HEK293 (cell line): ENCODE results near the gene ATP6V0C.

Source experiments
- CTCF ChIA-PET: fragments of 350-600 bp; formaldehyde crosslinking; extraction: SDS; loops from one replicate; lab custom pipeline; 2021; ENCODE audit warnings: antibody characterized with exemption; lab: Yijun Ruan, JAX
- POLR2A ChIA-PET: fragments of 300-600 bp; formaldehyde crosslinking; extraction: SDS; loops from one replicate; lab custom pipeline; 2020; ENCODE audit warnings: antibody characterized with exemption, inconsistent platforms; lab: Yijun Ruan, JAX
- H3K27ac ChIP-seq: fragments of 200-500 bp; sonication (Bioruptor generic); 2 replicates; pipeline ENCODE4 v1.5.1; 2014; ENCODE audit warnings: low read depth, low read length, control low read depth, inconsistent platforms; ENCODE audit errors: extremely low read depth
- H3K36me3 ChIP-seq, 2 experiments: fragments of 200-500 bp in 1 of 2; sonication (Bioruptor generic) in 1 of 2; 1 replicate in 1 of 2; 2 replicates in 1 of 2; pipeline ENCODE4 v1.5.1; 2014 to 2017; ENCODE audit warnings: inconsistent platforms in 2 of 2, low read length in 2 of 2; ENCODE audit not compliant: control insufficient read depth in 2 of 2, insufficient read depth in 1 of 2
- H3K4me1 ChIP-seq: fragments of 200-500 bp; sonication (Bioruptor generic); 2 replicates; pipeline ENCODE4 v1.5.1; 2014; ENCODE audit warnings: mild to moderate bottlenecking, low read length, inconsistent platforms; ENCODE audit not compliant: control insufficient read depth, insufficient read depth
- H3K4me3 ChIP-seq: 2 replicates; pipeline ENCODE4 v1.5.1; 2011; ENCODE audit warnings: low read depth, mild to moderate bottlenecking, control low read depth, low read length, moderate library complexity
- H3K9me3 ChIP-seq: fragments of 200-500 bp; sonication (Bioruptor generic); 2 replicates; pipeline ENCODE4 v1.5.1; 2014; ENCODE audit warnings: low read depth, low read length, inconsistent platforms; ENCODE audit not compliant: control insufficient read depth, insufficient read depth
- BCL11B ChIP-seq: fragments of 450-650 bp; formaldehyde crosslinking; IDR thresholded peaks from 2 replicates; pipeline ENCODE4 v1.5.1; 2016; ENCODE audit warnings: low read depth, missing biosample characterization, missing genetic modification characterization
- HOXA7 ChIP-seq: sonication (generic); formaldehyde crosslinking; IDR thresholded peaks from 2 replicates; pipeline ENCODE4 v1.8.1; 2022; ENCODE audit warnings: missing genetic modification reagents, borderline replicate concordance
- IKZF3 ChIP-seq: fragments of 450-650 bp; IDR thresholded peaks from 2 replicates; pipeline ENCODE4 v1.5.0; 2018; ENCODE audit warnings: missing biosample characterization, mild to moderate bottlenecking, missing genetic modification characterization, moderate library complexity
- KLF1 ChIP-seq: fragments of 450-650 bp; formaldehyde crosslinking; IDR thresholded peaks from 2 replicates; pipeline ENCODE4 v1.5.1; 2016; ENCODE audit warnings: missing biosample characterization, missing genetic modification characterization
- KLF7 ChIP-seq: fragments of 450-650 bp; formaldehyde crosslinking; IDR thresholded peaks from 2 replicates; pipeline ENCODE4 v1.5.1; 2016; ENCODE audit warnings: missing biosample characterization, missing genetic modification characterization, borderline replicate concordance
- SCRT2 ChIP-seq: fragments of 450-650 bp; formaldehyde crosslinking; IDR thresholded peaks from 2 replicates; pipeline ENCODE4 v1.5.1; 2016; ENCODE audit warnings: missing biosample characterization, missing genetic modification characterization
- SP2 ChIP-seq: fragments of 450-650 bp; formaldehyde crosslinking; IDR thresholded peaks from 2 replicates; pipeline ENCODE4 v1.5.1; 2016; ENCODE audit warnings: missing biosample characterization, missing genetic modification characterization
- ZBTB17 ChIP-seq: fragments of 450-650 bp; formaldehyde crosslinking; IDR thresholded peaks from 2 replicates; pipeline ENCODE4 v1.5.1; 2016; ENCODE audit warnings: missing biosample characterization, missing genetic modification characterization
- ZBTB48 ChIP-seq: fragments of 450-650 bp; formaldehyde crosslinking; IDR thresholded peaks from 2 replicates; pipeline ENCODE4 v1.5.1; 2016; ENCODE audit warnings: missing biosample characterization, missing genetic modification characterization
- ZFHX2 ChIP-seq: fragments of 450-650 bp; formaldehyde crosslinking; conservative IDR thresholded peaks from 2 replicates; pipeline ENCODE4 v1.5.1; 2016; ENCODE audit warnings: missing biosample characterization, missing genetic modification characterization
- ZNF354C ChIP-seq: fragments of 450-650 bp; formaldehyde crosslinking; IDR thresholded peaks from 2 replicates; pipeline ENCODE4 v1.5.1; 2016; ENCODE audit warnings: missing biosample characterization, missing genetic modification characterization, low read depth, borderline replicate concordance
- ZNF530 ChIP-seq: fragments of 450-650 bp; formaldehyde crosslinking; IDR thresholded peaks from 2 replicates; pipeline ENCODE4 v1.5.1; 2016; ENCODE audit warnings: low read depth, missing biosample characterization, missing genetic modification characterization
- ZNF777 ChIP-seq: fragments of 450-650 bp; formaldehyde crosslinking; IDR thresholded peaks from 2 replicates; pipeline ENCODE4 v1.5.1; 2017; ENCODE audit warnings: missing biosample characterization, missing genetic modification characterization, borderline replicate concordance
- ZSCAN30 ChIP-seq: fragments of 450-650 bp; IDR thresholded peaks from 2 replicates; pipeline ENCODE4 v1.5.1; 2018; ENCODE audit warnings: missing biosample characterization, mild to moderate bottlenecking, missing genetic modification characterization, moderate library complexity
- TF ChIP-seq, protein P1 (sequence below): fragments of 450-650 bp; formaldehyde crosslinking; IDR thresholded peaks from 2 replicates; pipeline ENCODE4 v1.5.1; 2016; ENCODE audit warnings: missing biosample characterization, missing genetic modification characterization
- TF ChIP-seq, protein P2 (sequence below): sonication (generic); formaldehyde crosslinking; IDR thresholded peaks from 2 replicates; pipeline ENCODE4 v1.8.1; 2022; ENCODE audit warnings: mild to moderate bottlenecking, moderate library complexity, missing genetic modification reagents
- TF ChIP-seq, protein P3 (sequence below): fragments of 450-650 bp; formaldehyde crosslinking; IDR thresholded peaks from 2 replicates; pipeline ENCODE4 v1.5.1; 2016; ENCODE audit warnings: missing biosample characterization, missing genetic modification characterization, borderline replicate concordance
- TF ChIP-seq, protein P4 (sequence below): fragments of 450-650 bp; formaldehyde crosslinking; IDR thresholded peaks from 2 replicates; pipeline ENCODE4 v1.5.1; 2016; ENCODE audit warnings: missing biosample characterization, missing genetic modification characterization
- TF ChIP-seq, protein P5 (sequence below): fragments of 450-650 bp; formaldehyde crosslinking; IDR thresholded peaks from 2 replicates; pipeline ENCODE4 v1.5.1; 2016; ENCODE audit warnings: missing biosample characterization, missing genetic modification characterization

Gene ATP6V0C

DNA sequence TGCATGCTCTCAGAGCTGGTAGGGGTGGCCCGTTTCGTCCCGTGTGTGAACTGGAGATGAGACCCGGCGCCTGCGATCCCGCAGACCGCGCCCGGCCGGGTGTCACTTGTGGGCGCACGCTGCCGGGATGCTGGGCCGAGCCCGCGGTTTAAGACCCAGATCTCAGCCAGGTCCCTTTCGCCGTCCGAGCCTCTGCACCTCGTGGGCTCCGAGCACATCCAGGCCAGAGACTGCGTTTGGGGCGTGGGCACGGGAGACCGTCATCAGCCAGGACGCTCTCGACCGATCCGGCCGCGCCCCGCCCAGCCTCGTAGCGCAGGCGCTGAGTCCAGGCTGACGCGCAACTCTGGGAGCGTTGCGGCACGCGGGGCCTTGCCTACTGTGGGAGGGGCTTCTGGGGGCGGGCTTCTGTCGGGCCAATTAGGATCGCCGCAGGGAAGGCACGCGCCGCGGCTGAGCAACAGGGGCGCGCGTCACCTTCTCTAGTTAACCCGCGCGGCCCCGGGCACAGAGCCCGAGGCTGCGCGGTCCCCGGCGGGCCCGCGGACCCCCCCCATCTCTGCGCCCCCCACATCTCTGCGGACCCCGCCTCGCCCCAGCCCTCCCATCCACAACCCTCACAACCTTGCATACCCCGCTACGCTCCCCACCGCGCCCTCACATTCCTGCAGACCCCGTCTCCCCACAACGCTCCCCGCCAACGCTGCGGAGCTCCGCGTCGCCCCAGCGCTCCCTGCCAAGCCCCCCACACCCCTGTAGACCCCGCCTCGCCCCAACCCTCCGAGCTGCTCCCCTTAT is 18.1 kb downstream of the ATP6V0C start (continued):
- TF ChIP-seq, protein P1, sequence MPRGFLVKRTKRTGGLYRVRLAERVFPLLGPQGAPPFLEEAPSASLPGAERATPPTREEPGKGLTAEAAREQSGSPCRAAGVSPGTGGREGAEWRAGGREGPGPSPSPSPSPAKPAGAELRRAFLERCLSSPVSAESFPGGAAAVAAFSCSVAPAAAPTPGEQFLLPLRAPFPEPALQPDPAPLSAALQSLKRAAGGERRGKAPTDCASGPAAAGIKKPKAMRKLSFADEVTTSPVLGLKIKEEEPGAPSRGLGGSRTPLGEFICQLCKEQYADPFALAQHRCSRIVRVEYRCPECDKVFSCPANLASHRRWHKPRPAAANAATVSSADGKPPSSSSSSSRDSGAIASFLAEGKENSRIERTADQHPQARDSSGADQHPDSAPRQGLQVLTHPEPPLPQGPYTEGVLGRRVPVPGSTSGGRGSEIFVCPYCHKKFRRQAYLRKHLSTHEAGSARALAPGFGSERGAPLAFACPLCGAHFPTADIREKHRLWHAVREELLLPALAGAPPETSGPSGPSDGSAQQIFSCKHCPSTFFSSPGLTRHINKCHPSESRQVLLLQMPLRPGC (tag by site-specific recombination): peak; percentile 68
- TF ChIP-seq BCL11B (tag by site-specific recombination) (peak; percentile 54; the same call in 1 of the 2 replicates), KLF7 (tag by site-specific recombination) (0 out of 2 replicates have a peak, but pooled peaks have one; percentile 45), SCRT2 (tag by site-specific recombination) (peak; percentile 97), ZNF530 (tag by site-specific recombination) (no peak), ZFHX2 (tag by site-specific recombination) (peak; percentile 4), KLF1 (tag by site-specific recombination) (peak; percentile 75; the same call in 1 of the 2 replicates), ZSCAN30 (tag by site-specific recombination) (no peak; the same call in 1 of the 2 replicates), ZNF354C (no peak)
- TF ChIP-seq, protein P2, sequence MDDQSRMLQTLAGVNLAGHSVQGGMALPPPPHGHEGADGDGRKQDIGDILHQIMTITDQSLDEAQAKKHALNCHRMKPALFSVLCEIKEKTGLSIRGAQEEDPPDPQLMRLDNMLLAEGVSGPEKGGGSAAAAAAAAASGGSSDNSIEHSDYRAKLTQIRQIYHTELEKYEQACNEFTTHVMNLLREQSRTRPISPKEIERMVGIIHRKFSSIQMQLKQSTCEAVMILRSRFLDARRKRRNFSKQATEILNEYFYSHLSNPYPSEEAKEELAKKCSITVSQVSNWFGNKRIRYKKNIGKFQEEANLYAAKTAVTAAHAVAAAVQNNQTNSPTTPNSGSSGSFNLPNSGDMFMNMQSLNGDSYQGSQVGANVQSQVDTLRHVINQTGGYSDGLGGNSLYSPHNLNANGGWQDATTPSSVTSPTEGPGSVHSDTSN (CRISPR knock-in tag): peak; percentile 41; the same call in 1 of the 2 replicates
- TF ChIP-seq, protein P3, sequence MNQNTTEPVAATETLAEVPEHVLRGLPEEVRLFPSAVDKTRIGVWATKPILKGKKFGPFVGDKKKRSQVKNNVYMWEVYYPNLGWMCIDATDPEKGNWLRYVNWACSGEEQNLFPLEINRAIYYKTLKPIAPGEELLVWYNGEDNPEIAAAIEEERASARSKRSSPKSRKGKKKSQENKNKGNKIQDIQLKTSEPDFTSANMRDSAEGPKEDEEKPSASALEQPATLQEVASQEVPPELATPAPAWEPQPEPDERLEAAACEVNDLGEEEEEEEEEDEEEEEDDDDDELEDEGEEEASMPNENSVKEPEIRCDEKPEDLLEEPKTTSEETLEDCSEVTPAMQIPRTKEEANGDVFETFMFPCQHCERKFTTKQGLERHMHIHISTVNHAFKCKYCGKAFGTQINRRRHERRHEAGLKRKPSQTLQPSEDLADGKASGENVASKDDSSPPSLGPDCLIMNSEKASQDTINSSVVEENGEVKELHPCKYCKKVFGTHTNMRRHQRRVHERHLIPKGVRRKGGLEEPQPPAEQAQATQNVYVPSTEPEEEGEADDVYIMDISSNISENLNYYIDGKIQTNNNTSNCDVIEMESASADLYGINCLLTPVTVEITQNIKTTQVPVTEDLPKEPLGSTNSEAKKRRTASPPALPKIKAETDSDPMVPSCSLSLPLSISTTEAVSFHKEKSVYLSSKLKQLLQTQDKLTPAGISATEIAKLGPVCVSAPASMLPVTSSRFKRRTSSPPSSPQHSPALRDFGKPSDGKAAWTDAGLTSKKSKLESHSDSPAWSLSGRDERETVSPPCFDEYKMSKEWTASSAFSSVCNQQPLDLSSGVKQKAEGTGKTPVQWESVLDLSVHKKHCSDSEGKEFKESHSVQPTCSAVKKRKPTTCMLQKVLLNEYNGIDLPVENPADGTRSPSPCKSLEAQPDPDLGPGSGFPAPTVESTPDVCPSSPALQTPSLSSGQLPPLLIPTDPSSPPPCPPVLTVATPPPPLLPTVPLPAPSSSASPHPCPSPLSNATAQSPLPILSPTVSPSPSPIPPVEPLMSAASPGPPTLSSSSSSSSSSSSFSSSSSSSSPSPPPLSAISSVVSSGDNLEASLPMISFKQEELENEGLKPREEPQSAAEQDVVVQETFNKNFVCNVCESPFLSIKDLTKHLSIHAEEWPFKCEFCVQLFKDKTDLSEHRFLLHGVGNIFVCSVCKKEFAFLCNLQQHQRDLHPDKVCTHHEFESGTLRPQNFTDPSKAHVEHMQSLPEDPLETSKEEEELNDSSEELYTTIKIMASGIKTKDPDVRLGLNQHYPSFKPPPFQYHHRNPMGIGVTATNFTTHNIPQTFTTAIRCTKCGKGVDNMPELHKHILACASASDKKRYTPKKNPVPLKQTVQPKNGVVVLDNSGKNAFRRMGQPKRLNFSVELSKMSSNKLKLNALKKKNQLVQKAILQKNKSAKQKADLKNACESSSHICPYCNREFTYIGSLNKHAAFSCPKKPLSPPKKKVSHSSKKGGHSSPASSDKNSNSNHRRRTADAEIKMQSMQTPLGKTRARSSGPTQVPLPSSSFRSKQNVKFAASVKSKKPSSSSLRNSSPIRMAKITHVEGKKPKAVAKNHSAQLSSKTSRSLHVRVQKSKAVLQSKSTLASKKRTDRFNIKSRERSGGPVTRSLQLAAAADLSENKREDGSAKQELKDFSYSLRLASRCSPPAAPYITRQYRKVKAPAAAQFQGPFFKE: 0 out of 2 replicates have a peak, but pooled peaks have one; percentile 28

DNA sequence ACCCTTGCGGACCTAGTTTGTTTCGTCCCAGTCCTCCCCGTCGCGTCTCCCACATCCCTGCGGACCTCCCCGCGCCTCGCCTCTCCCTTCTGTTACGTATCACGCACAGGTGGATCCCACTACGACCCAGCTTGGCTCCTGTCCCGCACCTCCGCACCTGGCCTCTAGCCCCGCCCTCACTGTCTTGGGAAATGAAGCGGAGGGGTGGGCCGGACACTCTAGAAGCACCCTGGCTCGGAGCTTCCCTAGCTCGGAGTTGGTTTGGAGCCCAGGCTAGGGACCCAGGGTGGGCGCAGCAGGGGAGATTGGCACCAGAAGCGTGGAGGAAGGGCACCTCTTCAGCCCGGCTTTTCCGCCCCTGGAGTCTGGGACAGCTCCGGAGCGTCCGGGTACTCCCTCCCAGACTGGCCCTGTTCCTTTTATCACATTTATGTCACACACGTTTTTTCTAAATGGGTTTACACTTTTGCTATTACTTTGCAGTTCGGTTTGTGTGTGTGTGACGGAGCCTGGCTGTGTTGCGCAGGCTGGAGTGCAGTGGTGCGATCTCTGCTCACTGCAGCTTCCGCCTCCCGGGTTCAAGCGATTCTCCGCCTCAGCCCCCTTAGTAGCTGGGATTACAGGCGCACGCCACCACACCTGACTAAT is 18.9 kb downstream of the ATP6V0C start:
- H3K9me3 ChIP-seq: no peaks in the 10 kb centered on the region
- peaks cover 3% of the 10 kb centered on the region; the same call in 1 of the 2 replicates for H3K4me1 ChIP-seq
- H3K27ac ChIP-seq: peak overlapping the region; percentile 28; the same call in 1 of the 2 replicates
- POLR2A ChIA-PET: interaction anchor here (0.8 to 3.6 kb wide), 7 partner anchors 13 to 378 kb away, joined by 3 to 25 read pairs (median 4); partner anchors contain the start of genes AMDHD2, ATP6V0C, DNASE1L2 and ECI1
- peak overlapping the region; percentile 44 for H3K4me3 ChIP-seq
- CTCF ChIA-PET: interaction anchor here (0.5 kb wide), 1 partner anchor 8 kb away, joined by 3 read pairs; no protein-coding TSS in a partner anchor
- H3K36me3 ChIP-seq: peaks cover 0 to 34% of the 10 kb centered on the region in 2 experiments; a peak in 1 of 3 replicates
- TF ChIP-seq SP2 (tag by site-specific recombination) (peak; percentile 62), ZBTB48 (peak; percentile 76; the same call in 1 of the 2 replicates), ZNF777 (peak; percentile 66; the same call in 1 of the 2 replicates), ZBTB17 (peak; percentile 83), HOXA7 (CRISPR knock-in tag) (no peak), IKZF3 (peak; percentile 74)
- TF ChIP-seq, protein P4, sequence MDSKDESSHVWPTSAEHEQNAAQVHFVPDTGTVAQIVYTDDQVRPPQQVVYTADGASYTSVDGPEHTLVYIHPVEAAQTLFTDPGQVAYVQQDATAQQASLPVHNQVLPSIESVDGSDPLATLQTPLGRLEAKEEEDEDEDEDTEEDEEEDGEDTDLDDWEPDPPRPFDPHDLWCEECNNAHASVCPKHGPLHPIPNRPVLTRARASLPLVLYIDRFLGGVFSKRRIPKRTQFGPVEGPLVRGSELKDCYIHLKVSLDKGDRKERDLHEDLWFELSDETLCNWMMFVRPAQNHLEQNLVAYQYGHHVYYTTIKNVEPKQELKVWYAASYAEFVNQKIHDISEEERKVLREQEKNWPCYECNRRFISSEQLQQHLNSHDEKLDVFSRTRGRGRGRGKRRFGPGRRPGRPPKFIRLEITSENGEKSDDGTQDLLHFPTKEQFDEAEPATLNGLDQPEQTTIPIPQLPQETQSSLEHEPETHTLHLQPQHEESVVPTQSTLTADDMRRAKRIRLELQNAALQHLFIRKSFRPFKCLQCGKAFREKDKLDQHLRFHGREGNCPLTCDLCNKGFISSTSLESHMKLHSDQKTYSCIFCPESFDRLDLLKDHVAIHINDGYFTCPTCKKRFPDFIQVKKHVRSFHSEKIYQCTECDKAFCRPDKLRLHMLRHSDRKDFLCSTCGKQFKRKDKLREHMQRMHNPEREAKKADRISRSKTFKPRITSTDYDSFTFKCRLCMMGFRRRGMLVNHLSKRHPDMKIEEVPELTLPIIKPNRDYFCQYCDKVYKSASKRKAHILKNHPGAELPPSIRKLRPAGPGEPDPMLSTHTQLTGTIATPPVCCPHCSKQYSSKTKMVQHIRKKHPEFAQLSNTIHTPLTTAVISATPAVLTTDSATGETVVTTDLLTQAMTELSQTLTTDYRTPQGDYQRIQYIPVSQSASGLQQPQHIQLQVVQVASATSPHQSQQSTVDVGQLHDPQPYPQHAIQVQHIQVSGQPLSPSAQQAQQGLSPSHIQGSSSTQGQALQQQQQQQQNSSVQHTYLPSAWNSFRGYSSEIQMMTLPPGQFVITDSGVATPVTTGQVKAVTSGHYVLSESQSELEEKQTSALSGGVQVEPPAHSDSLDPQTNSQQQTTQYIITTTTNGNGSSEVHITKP (tag by site-specific recombination): peak; percentile 33; the same call in 1 of the 2 replicates
- TF ChIP-seq, protein P5, sequence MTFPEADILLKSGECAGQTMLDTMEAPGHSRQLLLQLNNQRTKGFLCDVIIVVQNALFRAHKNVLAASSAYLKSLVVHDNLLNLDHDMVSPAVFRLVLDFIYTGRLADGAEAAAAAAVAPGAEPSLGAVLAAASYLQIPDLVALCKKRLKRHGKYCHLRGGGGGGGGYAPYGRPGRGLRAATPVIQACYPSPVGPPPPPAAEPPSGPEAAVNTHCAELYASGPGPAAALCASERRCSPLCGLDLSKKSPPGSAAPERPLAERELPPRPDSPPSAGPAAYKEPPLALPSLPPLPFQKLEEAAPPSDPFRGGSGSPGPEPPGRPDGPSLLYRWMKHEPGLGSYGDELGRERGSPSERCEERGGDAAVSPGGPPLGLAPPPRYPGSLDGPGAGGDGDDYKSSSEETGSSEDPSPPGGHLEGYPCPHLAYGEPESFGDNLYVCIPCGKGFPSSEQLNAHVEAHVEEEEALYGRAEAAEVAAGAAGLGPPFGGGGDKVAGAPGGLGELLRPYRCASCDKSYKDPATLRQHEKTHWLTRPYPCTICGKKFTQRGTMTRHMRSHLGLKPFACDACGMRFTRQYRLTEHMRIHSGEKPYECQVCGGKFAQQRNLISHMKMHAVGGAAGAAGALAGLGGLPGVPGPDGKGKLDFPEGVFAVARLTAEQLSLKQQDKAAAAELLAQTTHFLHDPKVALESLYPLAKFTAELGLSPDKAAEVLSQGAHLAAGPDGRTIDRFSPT (tag by site-specific recombination): peak; percentile 89
